ENCODE data around the gene KIAA1549.

Gene KIAA1549

GRCh38 chr7:138837627-138838026, 143.6 kb downstream of the KIAA1549 start:
- TF ChIP-seq CTCF (IDR thresholded peaks at IDR 0.05; ENCODE audit: borderline replicate concordance, control extremely low read depth, extremely low read depth, insufficient read depth, missing control alignments) = no peak
- in situ Hi-C loops (cut with MboI; ENCODE audit: low sequenced_read_pairs, unreplicated experiment) = no loop called here
- no peak for DNase-seq (ENCODE audit: low spot score)

- in situ Hi-C loops (cut with MboI; ENCODE audit: low sequenced_read_pairs, unreplicated experiment) = no loop called here
- DNase-seq (ENCODE audit: low spot score) = no peak
- TF ChIP-seq CTCF (IDR thresholded peaks at IDR 0.05; ENCODE audit: borderline replicate concordance, control extremely low read depth, extremely low read depth, insufficient read depth, missing control alignments) = no peak
These were observed 146.1 kb downstream of the KIAA1549 start for GRCh38 chr7:138835087-138835486.

GRCh38 chr7:138834583-138834982, 146.6 kb downstream of the KIAA1549 start:
- in situ Hi-C loops (cut with MboI; ENCODE audit: low sequenced_read_pairs, unreplicated experiment) = no loop called here
- no peak for TF ChIP-seq CTCF (IDR thresholded peaks at IDR 0.05; ENCODE audit: borderline replicate concordance, control extremely low read depth, extremely low read depth, insufficient read depth, missing control alignments)
- no peak for DNase-seq (ENCODE audit: low spot score)

- no peak for TF ChIP-seq CTCF (IDR thresholded peaks at IDR 0.05; ENCODE audit: borderline replicate concordance, control extremely low read depth, extremely low read depth, insufficient read depth, missing control alignments)
- DNase-seq (ENCODE audit: low spot score) = no peak
- in situ Hi-C loops (cut with MboI; ENCODE audit: low sequenced_read_pairs, unreplicated experiment) = no loop called here
These were observed 147.6 kb downstream of the KIAA1549 start for GRCh38 chr7:138833596-138833995.

GRCh38 chr7:138832966-138833365, 148.2 kb downstream of the KIAA1549 start:
- in situ Hi-C loops (cut with MboI; ENCODE audit: low sequenced_read_pairs, unreplicated experiment) = no loop called here
- DNase-seq (ENCODE audit: low spot score) = no peak
- no peak for TF ChIP-seq CTCF (IDR thresholded peaks at IDR 0.05; ENCODE audit: borderline replicate concordance, control extremely low read depth, extremely low read depth, insufficient read depth, missing control alignments)

- DNase-seq (ENCODE audit: low spot score) = no peak
- TF ChIP-seq CTCF (IDR thresholded peaks at IDR 0.05; ENCODE audit: borderline replicate concordance, control extremely low read depth, extremely low read depth, insufficient read depth, missing control alignments) = no peak
These were observed 151.9 kb downstream of the KIAA1549 start for GRCh38 chr7:138829335-138829734.

GRCh38 chr7:138828302-138828701, 152.9 kb downstream of the KIAA1549 start:
- no peak for TF ChIP-seq CTCF (IDR thresholded peaks at IDR 0.05; ENCODE audit: borderline replicate concordance, control extremely low read depth, extremely low read depth, insufficient read depth, missing control alignments)
- in situ Hi-C loops (cut with MboI; ENCODE audit: low sequenced_read_pairs, unreplicated experiment) = no loop called here
- DNase-seq (ENCODE audit: low spot score) = no peak

More at GRCh38 chr7:138829335-138829734, 151.9 kb downstream of the KIAA1549 start:
- in situ Hi-C loops (cut with MboI; ENCODE audit: low sequenced_read_pairs, unreplicated experiment) = no loop called here
